IPS-NIHi7 (cell line): ENCODE data around the gene ALKAL2.

Experiments
- DNase-seq: peaks from one replicate; pipeline ENCODE4 v3.0.0; 2012; ENCODE audit warnings: mixed read lengths; ENCODE audit errors: extremely low spot score

The ALKAL2 gene

DNA sequence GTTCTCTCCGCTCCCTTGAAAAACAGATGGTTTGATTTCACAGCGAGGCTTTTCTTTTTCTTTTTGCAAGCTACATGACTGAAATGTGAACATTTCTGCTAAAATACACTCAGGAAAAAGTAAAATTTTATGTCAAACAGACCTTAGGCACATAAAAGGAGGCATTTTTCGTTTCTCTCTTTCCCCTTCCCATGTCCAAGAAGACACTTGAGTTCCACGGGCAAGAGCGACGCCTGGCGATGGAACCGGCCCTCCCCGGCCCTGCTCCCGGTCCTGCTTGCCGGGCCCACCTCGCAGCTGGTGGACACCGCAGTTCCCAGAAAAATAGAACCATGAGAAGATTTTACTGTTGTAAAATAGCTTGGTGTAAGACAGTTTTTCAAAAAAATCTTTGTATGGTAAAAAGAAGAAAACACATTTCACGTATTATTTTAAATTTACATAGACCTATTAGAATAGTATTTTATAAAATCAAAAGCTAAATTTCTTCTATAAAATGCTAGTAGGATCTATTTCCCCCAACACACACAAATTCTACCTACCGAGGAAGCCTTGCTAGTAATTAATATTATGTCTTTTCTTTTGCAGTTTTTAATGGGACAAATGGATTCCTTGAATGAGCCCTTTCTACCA, 2.3 kb upstream of the ALKAL2 start:
- peak; percentile 79 for DNase-seq

DNA sequence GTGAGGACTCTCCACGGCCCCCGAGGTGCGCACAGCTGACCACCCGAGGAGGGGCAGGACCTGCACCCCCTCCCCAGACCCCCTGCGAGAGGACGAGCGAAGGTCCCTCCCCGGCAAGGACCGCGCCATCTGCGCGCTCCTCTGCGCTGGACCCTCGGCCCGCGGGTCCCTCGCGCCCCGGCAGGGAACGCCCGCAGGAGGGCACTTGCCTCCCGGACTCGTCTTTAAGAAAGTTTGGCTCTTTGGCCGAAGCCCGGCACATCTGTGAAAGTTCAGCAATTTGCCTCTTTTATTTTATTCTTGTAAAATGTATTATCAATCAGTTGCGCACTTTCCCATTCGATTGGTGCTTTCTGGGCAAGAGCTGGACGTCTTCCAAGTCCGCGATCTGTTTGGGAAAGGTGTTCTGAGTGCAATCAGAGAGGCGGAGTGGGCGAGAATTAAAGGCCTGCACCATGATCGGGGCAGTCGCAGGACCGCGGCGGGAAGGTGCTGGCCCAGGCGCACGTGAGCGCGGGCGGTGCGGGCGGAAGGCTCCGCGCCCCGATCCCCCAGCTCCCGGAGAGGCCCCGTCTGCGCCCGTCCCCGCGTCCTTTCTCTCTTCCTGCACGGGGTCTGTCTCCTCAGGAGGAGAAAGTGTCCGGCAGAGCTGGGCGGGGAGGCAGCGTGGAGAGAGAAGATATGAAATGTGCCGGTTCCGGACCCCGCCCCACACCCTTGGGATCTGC, 1.6 kb upstream of the ALKAL2 start:
- peak; percentile 26 for DNase-seq

DNA sequence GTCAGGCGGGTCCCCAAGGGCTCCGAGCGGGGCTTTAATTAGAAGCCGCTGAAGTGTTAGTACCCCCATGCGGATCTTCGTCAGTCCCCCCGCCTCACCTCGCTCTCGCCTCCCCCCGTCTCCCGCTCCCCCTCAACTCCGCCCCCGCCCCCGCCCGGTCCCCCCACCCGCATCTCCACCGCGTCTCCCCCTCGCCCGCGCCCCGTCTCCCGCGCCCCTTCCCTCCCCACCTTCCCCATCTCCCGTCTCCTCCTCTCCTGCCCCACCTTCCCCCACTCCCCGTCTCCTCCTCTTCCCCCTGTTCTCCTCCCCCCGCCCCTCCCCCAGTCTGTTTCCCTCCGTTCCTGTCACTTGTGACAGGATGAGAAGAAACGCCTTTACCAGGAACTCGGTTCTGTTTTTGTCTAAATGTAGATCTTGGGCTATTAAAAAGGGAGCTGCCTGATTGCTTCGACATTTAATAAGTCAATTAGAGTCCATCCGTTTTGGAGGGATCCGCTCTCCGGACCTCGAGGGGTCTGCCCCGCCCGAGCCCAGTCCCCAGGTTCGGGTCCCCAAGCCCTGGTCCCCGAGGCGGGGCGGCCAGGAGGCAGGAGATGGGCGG, 969 bp upstream of the ALKAL2 start:
- DNase-seq: peak; percentile 31

DNA sequence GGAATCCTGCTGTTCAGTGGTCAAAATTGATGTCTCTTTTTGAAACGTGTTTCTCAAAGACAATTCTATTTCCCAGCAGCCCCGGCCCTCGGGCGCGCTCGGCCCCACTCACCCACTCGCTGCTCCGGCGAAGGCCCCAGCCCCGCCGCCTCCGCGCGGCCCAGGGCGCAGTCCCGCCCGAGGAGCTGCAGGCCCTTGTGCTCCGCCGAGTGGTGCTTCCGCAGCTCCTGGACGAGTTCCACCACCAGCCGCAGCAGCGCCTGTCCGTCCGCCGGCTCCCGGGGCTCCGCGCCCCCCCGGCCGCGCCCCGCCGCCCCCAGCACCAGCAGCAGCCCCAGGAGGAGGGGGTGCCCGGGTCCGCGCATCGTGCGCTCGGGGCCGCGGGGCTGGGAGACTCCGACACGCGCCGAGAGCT, 413 bp downstream of the ALKAL2 start:
- peak; percentile 60 for DNase-seq

DNA sequence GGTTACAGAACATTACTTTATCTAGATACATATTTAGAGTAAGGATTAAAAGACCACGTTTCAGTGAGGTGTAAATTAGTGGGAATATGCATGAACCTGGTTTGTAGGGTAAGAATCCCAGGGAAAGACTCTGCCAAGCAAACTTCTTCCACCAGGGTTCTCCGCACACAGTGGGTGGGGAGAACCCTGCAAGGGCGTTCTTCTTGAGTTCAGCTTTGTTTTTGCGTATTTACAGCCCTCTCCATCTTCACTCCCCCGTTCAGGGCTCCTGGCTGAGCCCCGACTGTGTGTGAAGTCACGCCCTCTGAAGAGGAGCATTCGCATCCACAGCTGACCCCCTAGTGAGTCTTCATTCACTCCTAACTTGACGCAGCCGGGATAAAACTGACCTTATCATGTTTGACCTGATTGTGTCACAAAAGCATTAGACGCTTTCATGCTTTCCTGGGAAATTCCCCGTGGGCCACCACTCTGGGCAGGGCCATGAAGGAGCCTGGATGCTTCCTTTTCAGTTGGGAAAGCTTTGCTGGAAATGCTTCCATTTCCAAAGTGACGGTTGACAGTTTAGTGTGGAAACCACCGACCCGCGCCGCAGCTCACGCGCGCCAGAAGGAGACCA, 1.0 kb downstream of the ALKAL2 start:
- peak; percentile 45 for DNase-seq

DNA sequence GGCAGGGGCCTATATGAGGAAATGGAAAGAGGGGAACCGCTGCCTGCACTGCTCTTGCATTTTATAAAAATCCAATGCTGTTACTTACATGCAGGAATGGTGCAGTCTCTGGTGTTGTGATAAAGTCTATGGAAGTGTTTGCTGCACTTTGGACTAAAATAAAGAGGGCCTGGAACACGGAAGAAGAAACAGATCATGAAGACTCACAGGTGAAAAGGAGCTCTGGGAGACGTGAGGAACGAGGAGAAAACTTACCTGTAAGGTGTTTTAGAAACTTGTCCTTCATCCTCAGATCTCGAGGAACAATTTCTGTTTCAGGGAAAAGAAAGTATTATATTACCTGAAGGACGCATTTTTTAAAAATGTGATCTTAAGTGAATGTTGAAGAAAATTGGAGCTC, 1.9 kb downstream of the ALKAL2 start:
- DNase-seq: no peak

DNA sequence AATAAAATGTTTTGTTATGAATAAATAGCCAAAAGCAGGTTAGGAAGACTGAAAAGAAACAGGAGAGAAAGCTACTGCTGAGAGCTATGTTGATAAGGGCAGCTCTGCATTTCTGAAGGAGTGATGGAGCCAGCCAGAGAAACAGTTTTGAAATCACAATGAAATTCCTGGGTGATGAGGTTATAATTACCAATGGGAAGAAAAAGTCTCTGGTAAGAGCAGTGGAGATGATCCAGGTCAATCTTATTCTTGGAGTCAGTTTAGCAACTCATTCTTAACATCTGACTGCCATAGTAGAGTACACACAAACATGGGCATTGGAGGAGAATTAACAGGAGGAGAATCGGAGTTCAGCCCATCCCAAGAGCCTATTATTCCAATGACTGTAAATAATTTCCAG, 2.4 kb downstream of the ALKAL2 start:
- DNase-seq: peak; percentile 34

DNA sequence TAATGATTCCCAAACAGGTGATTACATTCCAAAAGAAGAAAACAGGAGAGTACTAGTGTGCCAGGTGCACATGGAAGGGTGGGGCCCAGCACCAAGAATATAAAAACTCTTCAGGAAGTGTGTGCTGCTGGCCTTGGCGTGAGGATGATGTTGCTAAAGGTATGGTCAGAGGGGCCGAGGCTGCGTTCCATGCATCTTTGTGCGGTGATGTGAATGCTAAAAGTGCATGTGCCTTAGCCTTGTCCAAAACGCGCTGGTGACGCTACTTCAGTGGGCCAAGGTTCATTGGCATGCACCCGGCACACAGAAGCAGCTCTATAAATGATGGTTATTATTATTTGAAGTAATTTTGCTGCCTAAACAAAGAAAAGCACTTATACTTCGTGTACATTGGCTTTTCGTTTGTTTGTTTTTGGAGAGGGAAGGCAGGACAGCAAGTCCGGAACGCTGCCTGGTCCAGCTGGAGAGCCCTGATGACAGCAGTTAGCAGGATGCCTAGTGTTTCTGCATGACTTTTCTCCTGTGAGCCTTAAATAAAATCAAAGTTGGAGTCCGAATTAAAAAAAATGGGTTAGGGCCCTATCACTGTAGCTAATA, 2.9 kb downstream of the ALKAL2 start:
- DNase-seq: no peak

DNA sequence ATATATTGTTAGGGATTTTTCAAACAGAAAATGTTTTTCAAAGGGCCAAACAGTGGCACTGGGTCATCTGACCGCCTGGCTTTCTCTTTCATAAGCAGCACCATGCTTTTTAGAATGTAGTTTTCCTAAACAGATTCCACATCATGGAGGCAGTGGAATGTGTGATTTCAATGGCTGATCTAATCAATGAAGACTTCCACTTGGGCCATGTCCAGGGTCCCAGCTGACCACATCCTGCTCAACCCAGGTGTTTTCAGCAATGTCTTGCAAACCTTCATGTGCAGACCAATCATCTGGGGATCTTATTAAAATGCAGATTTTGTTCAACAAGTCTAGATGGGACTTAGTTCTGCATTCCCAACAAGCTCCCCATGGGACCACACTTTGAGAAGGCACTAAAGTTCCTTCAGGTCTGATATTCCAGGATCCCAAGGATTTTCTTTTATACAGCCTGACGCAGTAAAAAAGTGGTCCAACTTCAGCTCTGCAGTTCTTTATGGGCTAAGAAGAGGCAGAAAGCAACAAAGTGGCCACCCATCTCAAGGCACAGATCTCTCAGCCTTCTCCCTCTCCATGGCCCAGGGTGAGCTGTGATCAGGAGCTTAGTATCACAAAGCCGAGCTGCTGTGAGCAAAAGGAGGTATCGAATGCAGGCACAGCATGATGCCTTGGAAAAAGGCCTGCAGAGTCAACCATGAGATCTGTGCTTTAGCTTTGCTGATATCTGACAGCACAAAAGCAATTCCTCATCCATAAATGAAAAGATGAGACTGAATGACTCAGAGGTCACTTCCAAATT, 3.7 kb downstream of the ALKAL2 start:
- peak; percentile 49 for DNase-seq

DNA sequence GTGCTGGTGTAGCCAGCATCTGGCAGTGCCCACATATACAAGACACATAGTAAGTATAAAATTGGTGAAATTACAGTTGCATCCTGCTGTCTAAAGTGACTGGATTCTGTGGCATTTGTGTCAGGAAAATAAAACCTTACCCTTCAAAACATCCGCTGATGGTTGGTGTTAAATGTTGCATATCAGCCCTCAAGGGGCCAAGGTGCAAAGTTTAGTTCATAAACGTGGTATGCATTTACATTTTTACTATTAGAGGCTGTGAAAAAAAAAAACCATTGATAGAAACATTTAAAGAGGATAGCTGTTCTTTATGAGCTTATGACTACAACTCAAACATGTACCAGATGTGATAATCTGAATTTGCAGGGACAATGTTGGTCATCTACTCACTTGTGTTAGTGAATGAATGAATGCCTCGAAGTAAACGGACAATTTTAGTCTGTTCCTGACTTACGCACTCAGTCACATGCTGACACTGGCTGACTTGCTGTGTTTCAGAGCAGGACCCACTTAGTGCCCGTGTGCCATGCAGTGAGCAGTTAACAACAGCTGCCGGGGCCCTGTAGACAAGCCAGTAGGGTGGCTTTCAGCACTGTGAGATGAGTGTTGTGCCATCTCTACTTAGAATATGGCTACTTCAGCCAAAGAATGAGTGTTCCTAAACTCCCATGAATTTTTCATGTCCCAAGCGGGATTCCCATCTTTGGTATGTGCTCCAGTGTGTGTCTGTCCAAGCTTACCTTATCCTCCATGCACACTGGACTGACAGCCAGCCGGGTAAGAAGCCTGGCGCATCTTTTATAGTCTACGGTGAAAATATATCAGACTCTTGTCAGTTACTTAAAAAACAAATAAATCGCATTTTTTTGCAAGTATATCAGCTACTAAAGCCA, 5.3 kb downstream of the ALKAL2 start:
- no peak for DNase-seq

DNA sequence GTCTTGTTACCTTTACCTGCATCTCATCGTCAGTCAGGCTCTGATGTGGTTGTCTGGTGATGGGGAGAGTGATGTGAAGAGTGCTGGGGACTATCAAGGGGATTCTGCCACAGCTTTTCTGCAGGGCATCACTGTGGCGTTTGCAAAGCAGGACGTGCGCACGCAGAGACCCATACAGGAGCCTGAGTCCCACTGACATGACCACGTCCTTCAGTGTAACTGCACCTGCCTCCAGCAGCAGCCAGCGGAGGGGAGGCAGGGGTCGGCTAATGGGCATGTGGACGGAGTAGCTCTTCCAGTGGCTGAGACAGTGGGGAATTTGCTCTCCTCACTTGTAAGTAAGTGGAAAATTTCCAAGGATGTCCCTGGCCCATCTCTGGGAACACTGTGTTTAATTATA, 6.5 kb downstream of the ALKAL2 start:
- no peak for DNase-seq

DNA sequence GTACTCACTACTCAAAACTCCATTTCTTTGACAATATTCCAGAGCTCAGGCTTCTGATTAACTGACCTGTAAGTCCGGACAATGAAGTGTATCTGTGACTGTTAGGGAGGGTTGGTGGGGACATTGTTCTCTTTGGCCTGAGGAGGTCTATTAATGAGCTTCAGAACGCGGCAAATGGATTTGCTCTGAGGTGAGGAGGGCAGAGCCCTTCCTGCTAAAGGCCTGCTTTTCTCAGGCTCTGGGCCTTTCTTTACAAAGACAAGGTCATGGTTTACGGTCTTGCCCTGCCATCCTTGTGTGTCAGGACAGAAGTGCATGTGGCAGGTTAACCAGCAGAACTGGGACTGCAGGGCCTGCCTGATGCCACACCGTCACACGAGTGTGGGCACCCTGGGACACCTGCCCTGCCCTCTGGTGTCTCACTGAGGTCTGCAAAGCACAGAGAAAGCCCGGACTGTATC, 7.2 kb downstream of the ALKAL2 start:
- DNase-seq: no peak

DNA sequence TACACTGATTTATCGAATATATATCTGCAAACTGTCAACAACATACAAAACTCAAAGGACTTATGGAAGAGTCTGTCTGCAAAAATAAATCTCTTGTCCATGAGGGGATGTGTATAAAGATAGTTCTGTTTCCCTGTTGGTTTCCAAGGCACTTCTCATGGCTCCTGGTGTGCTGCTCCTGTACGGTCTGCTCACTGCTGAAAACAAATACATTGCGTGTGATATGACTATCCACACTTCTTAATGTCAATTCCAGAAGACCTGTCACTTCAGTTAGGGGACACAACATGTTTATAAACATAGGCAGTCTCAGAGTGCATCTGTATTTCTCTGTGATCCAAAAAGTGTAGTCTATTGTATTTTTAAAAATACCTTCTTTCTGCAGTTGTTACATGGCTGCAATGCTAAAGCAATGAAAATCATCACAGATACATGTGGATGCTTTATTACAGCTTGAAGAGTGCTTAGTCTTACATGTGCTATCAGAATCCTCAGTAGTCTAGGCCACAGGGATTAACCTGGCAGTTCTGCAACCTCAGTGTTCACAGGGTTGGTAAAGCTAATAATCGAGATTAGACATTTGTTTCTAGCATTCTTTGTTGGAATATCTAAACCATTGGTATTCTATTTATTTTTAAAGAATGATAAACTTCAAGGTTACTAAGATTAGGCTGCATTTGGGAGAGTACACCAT, 7.8 kb downstream of the ALKAL2 start:
- no peak for DNase-seq

DNA sequence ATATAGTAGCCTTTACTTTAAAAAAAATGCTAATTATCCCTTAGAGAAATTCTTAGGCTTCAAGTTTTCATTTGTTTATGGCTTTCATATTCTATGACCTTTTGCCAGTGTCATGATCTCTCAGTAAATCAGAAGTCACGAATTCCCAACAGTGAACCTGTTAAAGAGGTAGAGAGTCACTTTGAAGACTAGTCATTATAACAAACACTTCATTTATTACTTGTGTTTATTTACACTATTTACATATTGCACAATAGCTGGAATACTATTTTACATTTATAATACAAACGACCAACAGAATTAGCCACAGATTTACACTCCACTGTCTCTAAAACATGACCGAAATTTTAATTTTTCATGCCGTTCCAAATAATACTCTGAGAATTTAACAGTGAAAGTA, 8.5 kb downstream of the ALKAL2 start:
- no peak for DNase-seq

DNA sequence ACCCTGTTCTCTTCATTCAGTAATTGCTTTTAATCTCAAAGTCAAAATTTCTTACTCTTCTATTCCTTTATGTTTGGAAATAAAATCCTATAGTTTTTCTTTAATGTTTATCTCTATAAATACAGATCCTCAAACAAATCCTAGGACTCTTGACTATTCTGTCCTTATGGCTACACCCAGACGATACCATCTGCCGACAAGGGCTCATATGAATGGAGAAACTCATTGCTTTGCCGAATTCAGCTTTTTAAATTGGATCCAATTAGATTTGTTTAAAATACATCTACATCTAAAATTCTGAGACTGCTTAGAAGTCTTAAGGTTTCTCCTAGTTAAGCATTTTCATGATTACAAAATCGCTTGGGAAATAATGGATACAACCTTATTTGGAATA, 9.0 kb downstream of the ALKAL2 start:
- no peak for DNase-seq

DNA sequence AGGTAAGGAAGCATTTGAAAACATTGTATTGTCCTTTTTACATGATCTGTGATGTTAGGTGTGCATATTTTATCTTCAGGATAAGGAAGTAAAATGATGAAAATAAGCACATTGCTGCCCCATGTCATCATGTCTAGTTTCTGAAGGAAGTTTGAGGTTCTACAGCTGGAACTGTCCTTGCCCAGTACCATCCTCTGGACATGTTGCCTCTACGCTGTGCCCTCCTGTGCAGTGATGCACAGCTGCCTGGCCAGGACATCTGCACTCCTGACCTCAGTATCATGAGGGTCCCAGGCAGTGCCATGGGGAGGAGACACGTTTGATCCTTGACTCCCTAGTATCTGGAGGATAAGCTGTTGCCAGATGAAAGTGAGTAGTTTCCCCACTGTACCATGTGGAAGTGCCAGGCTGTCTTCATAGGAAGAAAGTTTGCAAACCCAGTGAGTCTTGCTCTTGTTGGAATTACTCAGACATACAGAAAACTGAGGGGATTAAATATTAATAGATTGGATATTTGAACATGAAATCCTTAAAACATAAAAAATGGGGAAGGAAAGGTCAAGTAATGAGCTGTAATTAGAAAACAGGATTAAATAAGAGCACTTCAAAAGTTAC, 9.5 kb downstream of the ALKAL2 start:
- no peak for DNase-seq

DNA sequence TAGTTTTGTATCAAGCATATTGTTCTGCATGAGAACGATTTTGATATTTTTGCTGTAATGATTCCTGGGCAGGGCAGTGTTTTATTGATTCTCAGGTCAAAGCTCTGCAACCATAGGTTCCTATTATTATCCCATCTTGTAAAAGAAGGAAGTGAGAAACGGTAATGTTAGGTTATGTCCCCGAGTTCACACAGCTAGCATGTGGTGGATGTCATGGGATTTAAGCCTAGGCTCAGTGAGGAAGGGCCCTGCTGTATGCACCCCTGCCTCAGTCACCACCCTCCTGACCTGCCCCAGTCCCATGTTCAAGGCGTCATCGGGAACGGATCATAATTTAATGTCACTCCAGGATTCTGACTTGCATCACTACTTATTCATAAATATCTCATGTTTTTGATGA, 12.4 kb downstream of the ALKAL2 start:
- no peak for DNase-seq

DNA sequence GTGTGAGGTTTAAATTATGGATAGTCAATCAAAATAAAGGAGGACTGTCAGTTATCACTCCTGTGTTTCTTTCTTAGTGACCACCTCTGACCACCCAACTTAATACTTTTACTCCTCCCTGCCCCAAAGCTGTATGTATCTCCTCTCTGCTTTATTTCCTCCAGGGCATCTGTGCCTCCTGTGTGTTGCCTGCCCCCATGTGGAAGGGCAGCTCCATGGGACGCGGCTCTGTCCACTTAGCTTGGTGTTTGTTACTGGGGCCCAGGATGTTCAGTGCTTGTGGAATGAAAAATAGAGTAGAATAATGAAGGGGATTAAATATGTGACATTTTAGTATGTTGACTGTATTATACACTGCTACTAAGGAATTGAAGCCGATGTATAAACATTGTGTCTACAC, 13.4 kb downstream of the ALKAL2 start:
- no peak for DNase-seq

DNA sequence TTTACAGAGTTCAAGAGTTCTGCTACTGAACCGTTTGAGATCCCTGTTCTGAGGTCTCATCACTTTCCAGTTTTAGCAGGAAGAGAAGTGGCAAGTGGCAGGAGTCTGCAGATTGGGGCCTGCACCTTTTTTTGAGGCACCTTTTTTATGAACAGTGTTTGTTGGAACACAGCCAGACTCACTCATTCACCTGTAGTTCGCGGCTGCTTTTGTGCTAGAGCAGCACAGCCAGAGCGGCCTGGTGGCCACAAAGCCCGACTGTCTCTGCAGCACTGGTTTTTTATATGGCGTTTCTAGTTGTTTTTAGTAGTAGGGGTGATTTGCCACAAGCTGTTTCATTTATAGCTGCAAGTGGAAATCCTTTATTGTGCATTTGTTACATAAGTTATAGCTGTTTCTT, 14.6 kb downstream of the ALKAL2 start:
- no peak for DNase-seq
